HG03039 (cell line): Measurements from ENCODE around the gene NANOGP8.
"Not testable (repeated sequence)": the region's sequence is repeated elsewhere in the genome, so short reads cannot be mapped to it uniquely, and the experiment has no call there.

Experiments
- ATAC-seq: cut with Tn5 transposase; IDR thresholded peaks from one replicate; pipeline ENCODE4 v1.9.1; 2021; ENCODE audit warnings: mild to moderate bottlenecking, moderate library complexity; ENCODE audit not compliant: unreplicated experiment

Gene NANOGP8

GRCh38 chr15:35098737-35099136 lies 13.6 kb upstream of the NANOGP8 start:
- no peak for ATAC-seq

GRCh38 chr15:35095941-35096340 lies 10.8 kb upstream of the NANOGP8 start:
- no peak for ATAC-seq

GRCh38 chr15:35092846-35093245 lies 7.8 kb upstream of the NANOGP8 start:
- ATAC-seq, result no peak

GRCh38 chr15:35092311-35092710 lies 7.2 kb upstream of the NANOGP8 start:
- no peak for ATAC-seq

GRCh38 chr15:35090104-35090807 lies 5.2 kb upstream of the NANOGP8 start:
- ATAC-seq, result no peak

- no peak for ATAC-seq
Observed at GRCh38 chr15:35089551-35089950, 4.5 kb upstream of the NANOGP8 start.

- ATAC-seq, result no peak
Observed at GRCh38 chr15:35088329-35088728, 3.2 kb upstream of the NANOGP8 start.

- no peak for ATAC-seq
Observed at GRCh38 chr15:35087759-35088158, 2.7 kb upstream of the NANOGP8 start.

GRCh38 chr15:35082371-35083348 lies 2.4 kb downstream of the NANOGP8 start:
- ATAC-seq, result not testable (repeated sequence)

GRCh38 chr15:35081626-35082365 lies 3.3 kb downstream of the NANOGP8 start:
- ATAC-seq, result not testable (repeated sequence)

GRCh38 chr15:35080226-35080625 lies 4.9 kb downstream of the NANOGP8 start:
- ATAC-seq, result no peak

- ATAC-seq, result peak; percentile 54
Observed at GRCh38 chr15:35078221-35078915, 6.7 kb downstream of the NANOGP8 start.

GRCh38 chr15:35071106-35071505 lies 14.0 kb downstream of the NANOGP8 start:
- no peak for ATAC-seq

- ATAC-seq, result no peak
Observed at GRCh38 chr15:35068846-35069475, 16.1 kb downstream of the NANOGP8 start.

- ATAC-seq, result no peak
Observed at GRCh38 chr15:35067496-35068347, 17.4 kb downstream of the NANOGP8 start.

- no peak for ATAC-seq
Observed at GRCh38 chr15:35066094-35066493, 19.0 kb downstream of the NANOGP8 start.

GRCh38 chr15:35064576-35065190 lies 20.4 kb downstream of the NANOGP8 start:
- ATAC-seq, result no peak

- no peak for ATAC-seq
Observed at GRCh38 chr15:35062738-35063099, 22.4 kb downstream of the NANOGP8 start.
